Parathyroid adenoma (tissue), 2 donors: ENCODE measurements around the gene CDH13.

ENCODE experiments used
- H2AFZ ChIP-seq: fragments of 300-600 bp; sonication (generic); one replicate; pipeline ENCODE4 v1.7.0; 2017; ENCODE audit warnings: antibody characterized with exemption, mild to moderate bottlenecking
- H3K27ac ChIP-seq: fragments of 300-600 bp; sonication (generic); one replicate; pipeline ENCODE4 v1.7.0; 2017
- H3K27me3 ChIP-seq: fragments of 300-600 bp; sonication (generic); one replicate; pipeline ENCODE4 v1.7.0; 2017; ENCODE audit warnings: low read length; ENCODE audit not compliant: control insufficient read depth, insufficient read depth
- H3K36me3 ChIP-seq: fragments of 300-600 bp; sonication (generic); one replicate; pipeline ENCODE4 v1.7.0; 2017; ENCODE audit warnings: low read length; ENCODE audit not compliant: control insufficient read depth, insufficient read depth
- H3K4me1 ChIP-seq: fragments of 300-600 bp; sonication (generic); one replicate; pipeline ENCODE4 v1.7.0; 2017; ENCODE audit warnings: control low read depth
- H3K4me2 ChIP-seq: fragments of 300-600 bp; sonication (generic); one replicate; pipeline ENCODE4 v1.7.0; 2017; ENCODE audit warnings: low read length
- H3K4me3 ChIP-seq: fragments of 300-600 bp; sonication (generic); one replicate; pipeline ENCODE4 v1.7.0; 2017; ENCODE audit warnings: low read depth, low read length
- H3K79me2 ChIP-seq: fragments of 300-600 bp; sonication (generic); one replicate; pipeline ENCODE4 v1.7.0; 2017; ENCODE audit warnings: control low read depth
- H3K9ac ChIP-seq: fragments of 300-600 bp; sonication (generic); one replicate; pipeline ENCODE4 v1.7.0; 2017; ENCODE audit warnings: mild to moderate bottlenecking
- H3K9me3 ChIP-seq: fragments of 300-600 bp; sonication (generic); one replicate; pipeline ENCODE4 v1.7.0; 2017; ENCODE audit warnings: low read length; ENCODE audit not compliant: control insufficient read depth
- CTCF ChIP-seq: fragments of 300-600 bp; sonication (generic); IDR thresholded peaks from one replicate; pipeline ENCODE4 v1.7.0; 2017; ENCODE audit warnings: antibody characterized with exemption, mild to moderate bottlenecking
- donor health status: primary hyperparathyroidism.

CDH13 gene

GRCh38 chr16:82810077-82810476 lies 183.3 kb downstream of the CDH13 start:
- no peaks in the 10 kb centered on the region for H3K4me1 ChIP-seq
- no peaks in the 10 kb centered on the region for H3K27me3 ChIP-seq
- H3K4me3 ChIP-seq: no peak overlapping the region
- H3K36me3 ChIP-seq: no peaks in the 10 kb centered on the region
- no peak overlapping the region for H3K9ac ChIP-seq
- no peak overlapping the region for H2AFZ ChIP-seq
- TF ChIP-seq CTCF: no peak
- no peak overlapping the region for H3K4me2 ChIP-seq
- no peaks in the 10 kb centered on the region for H3K79me2 ChIP-seq
- H3K9me3 ChIP-seq: no peaks in the 10 kb centered on the region
- no peak overlapping the region for H3K27ac ChIP-seq

- no peak overlapping the region for H3K4me3 ChIP-seq
- no peak overlapping the region for H3K4me2 ChIP-seq
- no peaks in the 10 kb centered on the region for H3K79me2 ChIP-seq
- H3K9me3 ChIP-seq: no peaks in the 10 kb centered on the region
- no peak for TF ChIP-seq CTCF
- H3K27me3 ChIP-seq: no peaks in the 10 kb centered on the region
- no peak overlapping the region for H3K27ac ChIP-seq
- H2AFZ ChIP-seq: no peak overlapping the region
- no peak overlapping the region for H3K9ac ChIP-seq
- H3K4me1 ChIP-seq: no peaks in the 10 kb centered on the region
- H3K36me3 ChIP-seq: no peaks in the 10 kb centered on the region
Observed at GRCh38 chr16:82814059-82814458, 187.3 kb downstream of the CDH13 start.

- Histone ChIP-seq H3K9me3 (no peaks in the 10 kb centered on the region), H3K4me3 (no peak overlapping the region), H3K27me3 (no peaks in the 10 kb centered on the region), H3K79me2 (no peaks in the 10 kb centered on the region), H3K36me3 (no peaks in the 10 kb centered on the region), H3K27ac (no peak overlapping the region), H3K4me2 (no peak overlapping the region), H3K4me1 (no peaks in the 10 kb centered on the region), H2AFZ (no peak overlapping the region), H3K9ac (no peak overlapping the region)
- no peak for TF ChIP-seq CTCF
Observed at GRCh38 chr16:82819286-82819685, 192.5 kb downstream of the CDH13 start.

- TF ChIP-seq CTCF: no peak
- no peak overlapping the region for H3K27ac ChIP-seq
- no peaks in the 10 kb centered on the region for H3K79me2 ChIP-seq
- no peaks in the 10 kb centered on the region for H3K4me1 ChIP-seq
- H2AFZ ChIP-seq: no peak overlapping the region
- no peak overlapping the region for H3K9ac ChIP-seq
- no peaks in the 10 kb centered on the region for H3K9me3 ChIP-seq
- no peak overlapping the region for H3K4me3 ChIP-seq
- no peaks in the 10 kb centered on the region for H3K36me3 ChIP-seq
- no peaks in the 10 kb centered on the region for H3K27me3 ChIP-seq
- H3K4me2 ChIP-seq: no peak overlapping the region
Observed at GRCh38 chr16:82820855-82821254, 194.1 kb downstream of the CDH13 start.

GRCh38 chr16:82824408-82824807 lies 197.6 kb downstream of the CDH13 start:
- H3K9ac ChIP-seq: no peak overlapping the region
- H3K9me3 ChIP-seq: no peaks in the 10 kb centered on the region
- H3K27ac ChIP-seq: no peak overlapping the region
- H3K4me2 ChIP-seq: no peak overlapping the region
- no peak for TF ChIP-seq CTCF
- no peaks in the 10 kb centered on the region for H3K27me3 ChIP-seq
- H3K4me3 ChIP-seq: no peak overlapping the region
- no peaks in the 10 kb centered on the region for H3K79me2 ChIP-seq
- no peak overlapping the region for H2AFZ ChIP-seq
- H3K4me1 ChIP-seq: no peaks in the 10 kb centered on the region
- no peaks in the 10 kb centered on the region for H3K36me3 ChIP-seq
